GM19328 (cell line): ENCODE data around the gene POLDIP3.

Experiments
- ATAC-seq: cut with Tn5 transposase; IDR thresholded peaks from one replicate; pipeline ENCODE4 v1.9.1; 2021; ENCODE audit warnings: mild to moderate bottlenecking, moderate library complexity; ENCODE audit not compliant: unreplicated experiment

The POLDIP3 gene, protein sequence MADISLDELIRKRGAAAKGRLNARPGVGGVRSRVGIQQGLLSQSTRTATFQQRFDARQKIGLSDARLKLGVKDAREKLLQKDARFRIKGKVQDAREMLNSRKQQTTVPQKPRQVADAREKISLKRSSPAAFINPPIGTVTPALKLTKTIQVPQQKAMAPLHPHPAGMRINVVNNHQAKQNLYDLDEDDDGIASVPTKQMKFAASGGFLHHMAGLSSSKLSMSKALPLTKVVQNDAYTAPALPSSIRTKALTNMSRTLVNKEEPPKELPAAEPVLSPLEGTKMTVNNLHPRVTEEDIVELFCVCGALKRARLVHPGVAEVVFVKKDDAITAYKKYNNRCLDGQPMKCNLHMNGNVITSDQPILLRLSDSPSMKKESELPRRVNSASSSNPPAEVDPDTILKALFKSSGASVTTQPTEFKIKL

DNA sequence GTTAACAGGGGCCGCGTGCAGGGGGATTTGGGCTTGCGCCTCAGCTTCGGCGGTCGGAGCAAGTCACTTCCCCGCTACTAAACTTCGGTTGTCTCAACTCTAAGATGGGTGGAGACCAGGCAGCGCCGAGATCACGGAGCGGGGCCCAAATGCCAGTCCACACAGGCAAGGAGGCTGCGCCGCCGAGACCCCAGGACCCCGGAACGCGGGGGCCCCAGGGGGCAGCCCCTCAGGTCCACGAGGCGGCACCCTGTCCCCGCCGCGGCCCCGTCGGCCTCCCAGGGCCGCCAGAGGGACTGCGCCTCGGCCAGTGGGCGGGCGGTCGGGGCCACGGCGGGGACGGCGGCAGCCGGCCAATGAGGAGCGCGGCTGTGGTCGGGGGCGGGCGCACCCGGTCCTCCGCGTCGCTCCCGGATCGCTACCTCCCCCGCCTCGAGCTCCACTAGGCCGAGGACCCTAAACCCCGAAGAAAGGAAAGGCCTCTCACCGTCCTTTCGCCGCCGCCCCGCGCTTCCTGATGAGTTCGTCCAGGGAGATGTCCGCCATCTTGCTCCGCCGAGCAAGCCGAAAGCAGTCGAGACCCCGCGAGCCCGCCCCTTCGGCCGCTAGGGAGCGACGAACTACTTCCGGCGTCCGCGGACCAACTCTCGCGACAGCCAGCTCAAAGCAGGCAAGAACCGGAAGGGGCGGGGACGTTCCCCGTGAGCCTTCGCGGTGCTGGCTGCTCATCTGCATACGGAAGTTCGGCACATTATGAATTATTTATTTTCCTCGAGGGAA is at the start of gene POLDIP3:
TSS of gene POLDIP3 (minus strand) at position 572 of the 780 bp plus-strand sequence. CDS start at position 546, 26 bp downstream.
- peak; percentile 71 for ATAC-seq

DNA sequence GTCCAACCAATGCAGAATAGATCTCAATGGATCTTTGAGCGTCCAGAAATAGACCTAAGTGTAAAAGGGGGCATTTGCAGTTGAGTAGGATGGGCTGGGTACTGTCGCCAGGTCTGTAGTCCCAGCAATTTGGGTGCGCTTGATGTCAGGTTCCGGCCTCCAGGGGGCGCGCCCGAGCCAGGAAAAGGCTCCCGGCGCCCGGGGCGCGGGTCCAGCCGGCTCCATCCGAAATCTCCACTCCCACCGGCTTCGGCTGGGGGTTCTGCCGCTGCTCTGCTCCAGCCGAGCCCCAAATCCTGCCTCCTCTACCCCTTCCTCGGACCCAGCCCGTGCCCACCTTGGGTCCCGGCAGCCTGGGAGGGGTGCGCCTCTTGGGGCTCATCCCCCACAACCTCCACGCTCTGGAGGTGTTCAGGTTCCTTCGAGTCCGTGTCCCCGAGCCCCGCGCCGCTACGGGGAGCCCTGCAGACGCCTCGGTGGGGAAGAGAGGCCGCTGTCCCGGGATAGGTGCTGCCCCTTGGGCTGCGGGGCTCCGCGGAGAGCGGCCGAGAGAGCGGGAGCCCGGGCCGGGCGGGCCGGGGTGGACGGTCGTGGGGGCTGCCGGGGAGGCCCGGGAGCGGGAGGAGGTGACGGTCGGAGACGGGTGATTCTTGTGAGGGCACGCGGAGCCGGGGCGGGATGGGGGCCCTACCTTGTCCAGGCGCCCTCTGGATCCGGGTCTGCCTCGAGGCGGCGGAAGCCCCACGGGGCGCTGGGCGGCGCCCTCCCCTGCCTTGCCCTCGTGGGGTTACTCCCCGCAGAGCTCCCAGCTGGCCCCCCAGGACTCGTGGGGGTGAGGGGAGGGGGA is 47.5 kb upstream of the POLDIP3 start:
- ATAC-seq, result no peak

DNA sequence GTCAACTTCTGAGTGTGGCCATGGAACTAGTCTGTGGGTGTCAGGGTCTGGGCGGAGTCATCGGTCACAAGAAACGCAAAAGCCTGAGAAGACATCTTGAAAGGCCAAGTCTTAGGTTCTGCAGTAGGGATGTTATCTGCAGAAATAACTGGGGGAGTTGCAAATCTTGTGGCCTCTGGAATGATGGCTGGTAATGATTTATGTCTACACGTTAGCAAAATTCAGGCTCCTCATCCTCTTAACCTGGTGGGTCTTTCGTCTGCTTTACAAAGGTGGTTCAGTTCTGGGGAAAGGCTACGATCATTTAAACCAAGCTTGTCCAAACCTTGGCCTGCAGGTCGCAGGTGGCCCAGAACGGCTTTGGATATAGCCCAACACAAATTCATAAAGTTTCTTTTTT is 41.9 kb upstream of the POLDIP3 start:
- ATAC-seq, result no peak

GRCh38 chr22:42655693-42656092 is 41.0 kb upstream of the POLDIP3 start:
- ATAC-seq, result no peak

GRCh38 chr22:42654436-42655073 is 39.9 kb upstream of the POLDIP3 start:
- no peak for ATAC-seq

DNA sequence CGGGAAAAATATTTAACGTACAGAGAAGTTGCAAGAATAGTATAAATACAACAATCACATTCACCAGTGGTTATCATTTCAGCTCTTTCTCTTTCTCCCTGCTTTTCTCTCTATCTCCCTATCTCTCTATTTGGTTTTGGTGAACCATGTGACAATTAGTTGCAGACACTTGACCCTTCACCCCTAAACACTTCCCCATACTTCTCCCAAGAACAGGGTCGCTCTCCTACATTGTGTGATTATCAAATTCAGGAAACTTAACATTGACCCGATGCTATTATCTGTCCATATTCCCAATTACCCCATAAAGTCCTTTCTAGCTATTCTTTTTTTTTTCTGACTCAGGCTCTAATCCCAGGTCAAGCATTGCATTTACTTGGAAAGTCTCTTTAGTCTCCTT is 39.3 kb upstream of the POLDIP3 start:
- ATAC-seq, result no peak

- no peak for ATAC-seq
Measured at GRCh38 chr22:42651134-42651533, 36.5 kb upstream of the POLDIP3 start.

DNA sequence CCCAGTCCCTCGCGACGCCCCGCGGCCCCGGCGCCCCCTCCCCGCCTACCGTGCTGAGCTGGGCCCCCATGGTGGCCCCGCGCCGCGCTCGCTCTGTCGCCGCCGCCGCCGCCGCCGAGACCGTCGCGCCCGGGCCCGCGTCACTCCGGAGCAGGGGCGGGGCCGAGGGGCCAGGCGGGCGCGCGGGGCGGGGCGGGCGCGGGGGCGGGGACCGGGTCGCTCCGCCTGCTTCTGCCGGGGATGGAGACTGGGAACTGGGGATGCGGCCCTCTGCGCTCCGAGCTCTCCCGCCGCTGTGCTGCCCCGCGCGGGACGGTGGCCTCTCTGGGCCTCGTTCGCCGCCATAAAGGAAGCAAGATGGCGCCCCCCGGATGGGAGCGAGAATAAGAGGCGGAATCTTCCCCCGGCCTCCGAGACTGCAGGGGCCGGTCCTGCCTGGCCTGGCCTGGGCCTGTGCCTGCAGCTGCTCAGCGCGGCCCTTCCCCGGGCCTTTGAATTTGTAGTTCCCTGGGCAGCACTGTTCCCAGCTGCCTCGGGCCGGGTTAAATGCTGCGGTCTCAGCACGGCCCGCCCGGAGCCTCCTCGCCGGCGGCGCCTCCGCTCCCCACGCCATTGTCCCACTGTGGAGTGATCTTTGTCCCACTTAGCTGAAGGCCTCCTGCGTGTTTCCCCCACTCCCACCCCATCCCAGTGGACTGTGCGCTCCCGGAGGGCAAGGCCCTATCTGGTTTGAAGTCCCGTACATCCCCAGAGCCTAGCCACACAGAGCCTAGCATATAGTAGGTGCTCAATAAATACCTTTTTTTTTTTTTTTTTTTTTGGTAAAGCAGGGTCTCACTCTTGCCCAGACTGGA is 34.8 kb upstream of the POLDIP3 start, which contains the start of gene CYB5R3:
TSS of gene CYB5R3 (minus strand) at position 147 of the 854 bp plus-strand sequence. CDS start at position 70, 77 bp downstream.
- ATAC-seq, result peak; percentile 67

- peak; percentile 42 for ATAC-seq
Measured at GRCh38 chr22:42648368-42649245, 33.9 kb upstream of the POLDIP3 start.

GRCh38 chr22:42648017-42648367 is 33.3 kb upstream of the POLDIP3 start:
- ATAC-seq, result no peak

- no peak for ATAC-seq
Measured at GRCh38 chr22:42646569-42647525, 32.2 kb upstream of the POLDIP3 start.

DNA sequence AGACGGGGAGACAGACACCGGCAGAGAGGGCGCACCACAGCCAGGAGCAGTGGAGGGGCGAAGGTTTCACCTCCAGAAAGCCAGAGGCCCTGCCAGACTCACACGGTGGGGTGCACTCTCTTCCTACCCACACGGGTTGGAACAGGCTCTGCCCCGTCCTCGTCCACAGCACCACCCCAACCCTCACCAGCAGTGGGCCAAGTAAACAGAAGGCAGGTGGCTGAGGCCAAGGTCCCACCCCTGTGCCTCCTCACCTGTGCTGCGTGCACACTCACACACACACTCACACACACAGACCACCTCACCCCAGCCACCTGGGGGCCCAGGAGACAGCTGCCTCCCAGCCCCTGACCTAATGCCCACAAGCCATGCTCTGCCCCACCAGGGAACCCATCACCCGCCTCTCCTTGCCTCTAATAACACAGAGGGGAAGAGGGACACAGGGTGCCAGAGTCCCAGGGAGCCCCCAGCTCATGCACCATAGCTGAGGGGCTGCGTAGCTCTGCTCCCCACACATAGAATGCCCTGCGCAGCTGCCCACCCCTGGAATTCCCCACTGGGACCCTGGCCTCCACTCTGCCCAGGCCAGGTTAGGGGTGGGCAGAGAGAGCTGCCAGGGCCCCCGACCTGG is 31.4 kb upstream of the POLDIP3 start:
- no peak for ATAC-seq

DNA sequence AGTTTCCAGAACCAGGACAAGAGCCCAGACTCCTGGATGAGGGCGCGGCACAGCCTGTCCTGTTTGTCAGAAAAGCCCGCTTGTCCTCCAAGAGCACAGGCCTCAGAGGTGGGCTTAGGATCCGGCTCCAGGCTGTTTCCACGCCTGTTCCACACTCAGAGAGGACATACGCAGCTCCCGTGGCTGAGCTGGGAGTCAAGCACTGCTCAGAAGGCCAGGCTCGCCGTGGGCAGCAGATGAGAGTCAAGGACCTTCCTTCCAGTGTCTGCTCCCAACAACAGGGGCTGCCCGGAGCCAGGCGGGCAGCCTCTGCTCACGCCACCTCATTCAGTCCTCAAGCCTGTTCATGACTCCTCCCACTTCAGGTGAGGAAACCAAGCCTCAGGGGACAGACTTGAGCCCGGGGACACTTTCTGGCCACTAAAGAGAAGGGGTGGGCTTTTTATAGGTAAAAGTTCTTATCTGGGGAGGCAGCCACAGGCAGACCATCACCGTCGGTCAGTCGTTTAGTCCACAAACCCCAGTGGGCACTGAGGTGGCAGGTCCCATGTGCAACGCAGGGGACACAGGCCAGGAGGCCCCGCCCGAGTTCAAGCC is 30.8 kb upstream of the POLDIP3 start:
- no peak for ATAC-seq

GRCh38 chr22:42644422-42645340 is 30.0 kb upstream of the POLDIP3 start:
- no peak for ATAC-seq

DNA sequence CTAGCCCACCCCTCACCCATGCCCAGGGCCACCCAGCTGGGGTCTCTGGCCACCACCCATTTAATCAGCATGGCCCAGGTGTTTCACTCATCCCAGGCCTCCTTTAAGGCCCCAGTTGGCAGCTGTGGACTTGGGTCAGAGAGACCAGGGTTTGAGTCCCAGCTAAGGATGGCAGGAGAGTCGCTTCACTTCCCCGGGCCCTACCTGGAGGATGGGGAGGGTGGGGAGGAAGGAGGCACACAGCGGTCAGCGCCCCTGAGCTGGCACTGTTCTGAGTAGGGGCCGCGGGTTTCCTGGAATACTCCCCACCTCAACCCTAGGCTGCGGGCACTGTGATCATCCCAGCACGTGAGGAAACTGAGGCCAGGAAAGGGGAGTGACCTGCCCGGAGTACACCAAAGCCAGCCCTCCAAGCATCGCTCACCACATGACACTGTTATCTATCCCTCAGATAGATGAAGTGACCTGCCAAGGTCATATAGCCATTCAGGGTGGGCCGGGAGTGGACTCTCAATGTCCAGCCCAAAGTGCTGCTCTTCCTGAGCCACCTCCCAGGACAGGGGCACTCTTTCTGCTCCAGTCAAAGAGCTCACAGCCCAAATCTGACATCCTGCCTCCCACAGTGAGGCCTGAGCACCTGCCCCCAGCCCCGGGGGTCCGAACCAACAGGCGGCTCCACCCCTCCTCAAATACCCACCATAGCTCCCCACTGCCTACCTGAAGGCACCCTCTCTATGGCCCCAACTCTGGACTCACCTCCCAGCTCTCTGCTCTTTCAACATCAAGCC is 29.1 kb upstream of the POLDIP3 start:
- no peak for ATAC-seq
